PC-9 (cell line): ENCODE data around the gene PELI1. TPM values are rescaled to one million over a fixed set of nuclear protein-coding genes. Genes with fewer than 3 reads are reported as not detected.

Experiments used
- BruUV-seq: library from RNA; stranded (reverse); fragments of 400-500 nt; replicated peaks from 2 replicates; lab custom pipeline; 2021; lab: Mats Ljungman, UMichigan
- CTCF ChIA-PET: fragments of 300-600 bp; sonication (Branson Sonifier 250); formaldehyde crosslinking; loops from one replicate; lab custom pipeline; 2022; ENCODE audit warnings: antibody characterized with exemption; lab: Charles Lee
- POLR2A ChIA-PET: fragments of 300-600 bp; sonication (Branson Sonifier 250); formaldehyde crosslinking; loops from one replicate; lab custom pipeline; 2022; ENCODE audit warnings: antibody characterized with exemption; ENCODE audit not compliant: unreplicated experiment; lab: Charles Lee
- DNase-seq, 2 experiments: peaks; one replicate each; pipeline versions ENCODE4 v3.0.0 to v3.0.0-alpha.2; 2015 to 2022; ENCODE audit warnings: mixed read lengths in 1 of 2
- H2AFZ ChIP-seq: fragments of 200-600 bp; sonication (generic); 2 replicates; pipeline ENCODE4 v1.8.1; 2017; ENCODE audit warnings: antibody characterized with exemption
- H3F3A ChIP-seq: fragments of 200-600 bp; sonication (generic); 2 replicates; pipeline ENCODE4 v1.8.1; 2017; ENCODE audit warnings: antibody characterized with exemption, mild to moderate bottlenecking, low read depth; ENCODE audit not compliant: insufficient read depth
- H3K27ac ChIP-seq: fragments of 200-600 bp; sonication (generic); 2 replicates; pipeline ENCODE4 v1.6.1; 2016; ENCODE audit warnings: mixed run types
- H3K27me3 ChIP-seq: fragments of 200-600 bp; sonication (generic); 2 replicates; pipeline ENCODE4 v1.6.1; 2016; ENCODE audit warnings: low read depth, mixed run types; ENCODE audit not compliant: insufficient read depth
- H3K36me3 ChIP-seq: fragments of 200-600 bp; sonication (generic); 2 replicates; pipeline ENCODE4 v1.6.1; 2016; ENCODE audit warnings: low read depth, mixed run types
- H3K4me1 ChIP-seq: fragments of 200-600 bp; sonication (generic); replicated peaks from 2 replicates; pipeline ENCODE4 v1.6.1; 2016; ENCODE audit warnings: mixed run types; ENCODE audit not compliant: insufficient read depth
- H3K4me2 ChIP-seq: fragments of 200-600 bp; sonication (generic); 2 replicates; pipeline ENCODE4 v1.6.1; 2017; ENCODE audit warnings: mixed run types
- H3K4me3 ChIP-seq: fragments of 200-600 bp; sonication (generic); 2 replicates; pipeline ENCODE4 v1.6.1; 2016; ENCODE audit warnings: mixed run types
- H3K79me2 ChIP-seq: fragments of 200-600 bp; sonication (generic); 2 replicates; pipeline ENCODE4 v1.6.1; 2017; ENCODE audit warnings: low read depth, mixed run types
- H3K9me2 ChIP-seq: fragments of 200-600 bp; sonication (generic); 2 replicates; pipeline ENCODE4 v1.8.1; 2017; ENCODE audit warnings: mild to moderate bottlenecking; ENCODE audit not compliant: insufficient read depth
- H3K9me3 ChIP-seq: fragments of 200-600 bp; sonication (generic); 2 replicates; pipeline ENCODE4 v1.8.1; 2016; ENCODE audit warnings: low read depth; ENCODE audit not compliant: insufficient read depth
- H4K20me1 ChIP-seq: fragments of 200-600 bp; sonication (generic); 2 replicates; pipeline ENCODE4 v1.8.1; 2017; ENCODE audit not compliant: insufficient read depth
- CTCF ChIP-seq: fragments of 200-600 bp; sonication (generic); conservative IDR thresholded peaks from 2 replicates; pipeline ENCODE4 v1.6.1; 2017; ENCODE audit warnings: mixed run types, antibody characterized with exemption, mild to moderate bottlenecking, moderate library complexity
- EZH2 ChIP-seq: fragments of 200-600 bp; sonication (generic); IDR thresholded peaks from 2 replicates; pipeline ENCODE4 v1.8.0; 2017; ENCODE audit warnings: antibody characterized with exemption, low read depth
- intact Hi-C: fragments of 100-400 bp; cut with micrococcal nuclease; formaldehyde crosslinking; loops from one replicate; pipeline ENCODE4 v1.10.0; 2022; ENCODE audit not compliant: unreplicated experiment
- total RNA-seq: library from RNA; stranded (reverse); gene quantifications from 2 replicates; pipeline ENCODE4 v1.2.3, GENCODE V29; 2021

PELI1 gene
- total RNA-seq, 1 experiment from 2014 or later = 32.6 TPM

- Histone ChIP-seq H3K27me3 (no peaks in the 10 kb centered on the region), H3K9me2 (no peaks in the 10 kb centered on the region), H3K27ac (no peak overlapping the region), H3K4me2 (no peak overlapping the region), H2AFZ (no peak overlapping the region), H3K79me2 (peaks cover 72% of the 10 kb centered on the region), H3K36me3 (no peaks in the 10 kb centered on the region), H3K4me3 (no peak overlapping the region), H3K4me1 (peaks cover 38% of the 10 kb centered on the region), H4K20me1 (no peaks in the 10 kb centered on the region), H3K9me3 (no peaks in the 10 kb centered on the region), H3F3A (no peaks in the 10 kb centered on the region)
- intact Hi-C loops = loop anchor here (2.0 to 10.0 kb wide), 5 partner anchors 23 to 737 kb away; no protein-coding TSS in a partner anchor
- no peak for DNase-seq
- CTCF ChIA-PET = no interaction called here
- POLR2A ChIA-PET = no interaction called here
- BruUV-seq = no TSS peak
- no peak for TF ChIP-seq EZH2
- no peak for TF ChIP-seq CTCF
Observed at GRCh38 chr2:64139956-64140355, 4.3 kb downstream of the PELI1 start.

- no peak for TF ChIP-seq EZH2
- TF ChIP-seq CTCF = no peak
- Histone ChIP-seq H3K79me2 (peaks cover 78% of the 10 kb centered on the region), H4K20me1 (no peaks in the 10 kb centered on the region), H3K27ac (no peak overlapping the region), H3K27me3 (no peaks in the 10 kb centered on the region), H3K4me3 (no peak overlapping the region), H3K36me3 (no peaks in the 10 kb centered on the region), H3K4me1 (peaks cover 33% of the 10 kb centered on the region), H3K9me2 (no peaks in the 10 kb centered on the region), H3F3A (no peaks in the 10 kb centered on the region), H3K4me2 (0 out of 2 replicates have a peak overlapping the region, but pooled peaks have one; percentile 9), H3K9me3 (no peaks in the 10 kb centered on the region), H2AFZ (no peak overlapping the region)
- ChIA-PET POLR2A (interaction anchor here (0.5 kb wide), 1 partner anchor 138 kb away, joined by 3 read pairs; no protein-coding TSS in a partner anchor), CTCF (no interaction called here)
- intact Hi-C loops = loop anchor here (2.0 kb wide), 1 partner anchor 21 kb away; no protein-coding TSS in a partner anchor
- BruUV-seq = no TSS peak
- peak; percentile 55 to 64 for DNase-seq
Observed at GRCh38 chr2:64137996-64138395, 6.2 kb downstream of the PELI1 start.

GRCh38 chr2:64137567-64137966 is 6.7 kb downstream of the PELI1 start:
- TF ChIP-seq EZH2 = no peak
- no peak for TF ChIP-seq CTCF
- Histone ChIP-seq H3K27me3 (no peaks in the 10 kb centered on the region), H3K9me2 (no peaks in the 10 kb centered on the region), H3K4me1 (peaks cover 32% of the 10 kb centered on the region), H2AFZ (no peak overlapping the region), H4K20me1 (no peaks in the 10 kb centered on the region), H3K4me3 (no peak overlapping the region), H3K36me3 (no peaks in the 10 kb centered on the region), H3K27ac (no peak overlapping the region), H3K4me2 (no peak overlapping the region), H3K79me2 (peaks cover 74% of the 10 kb centered on the region), H3K9me3 (no peaks in the 10 kb centered on the region), H3F3A (no peaks in the 10 kb centered on the region)
- ChIA-PET POLR2A (interaction anchor here (0.5 kb wide), 1 partner anchor 138 kb away, joined by 3 read pairs; no protein-coding TSS in a partner anchor), CTCF (no interaction called here)
- intact Hi-C loops = no loop called here
- DNase-seq = no peak
- no TSS peak for BruUV-seq
